ENCODE data around the gene NGRN. TPM values are rescaled to one million over a fixed set of nuclear protein-coding genes. Genes with fewer than 3 reads are reported as not detected.

NGRN gene, protein sequence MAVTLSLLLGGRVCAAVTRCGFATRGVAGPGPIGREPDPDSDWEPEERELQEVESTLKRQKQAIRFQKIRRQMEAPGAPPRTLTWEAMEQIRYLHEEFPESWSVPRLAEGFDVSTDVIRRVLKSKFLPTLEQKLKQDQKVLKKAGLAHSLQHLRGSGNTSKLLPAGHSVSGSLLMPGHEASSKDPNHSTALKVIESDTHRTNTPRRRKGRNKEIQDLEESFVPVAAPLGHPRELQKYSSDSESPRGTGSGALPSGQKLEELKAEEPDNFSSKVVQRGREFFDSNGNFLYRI
- total RNA-seq (2022; extraction: Qiagen RNA extraction; ENCODE audit: low read depth) = 101 to 117 TPM (median 117 TPM) in 5 replicates

DNA sequence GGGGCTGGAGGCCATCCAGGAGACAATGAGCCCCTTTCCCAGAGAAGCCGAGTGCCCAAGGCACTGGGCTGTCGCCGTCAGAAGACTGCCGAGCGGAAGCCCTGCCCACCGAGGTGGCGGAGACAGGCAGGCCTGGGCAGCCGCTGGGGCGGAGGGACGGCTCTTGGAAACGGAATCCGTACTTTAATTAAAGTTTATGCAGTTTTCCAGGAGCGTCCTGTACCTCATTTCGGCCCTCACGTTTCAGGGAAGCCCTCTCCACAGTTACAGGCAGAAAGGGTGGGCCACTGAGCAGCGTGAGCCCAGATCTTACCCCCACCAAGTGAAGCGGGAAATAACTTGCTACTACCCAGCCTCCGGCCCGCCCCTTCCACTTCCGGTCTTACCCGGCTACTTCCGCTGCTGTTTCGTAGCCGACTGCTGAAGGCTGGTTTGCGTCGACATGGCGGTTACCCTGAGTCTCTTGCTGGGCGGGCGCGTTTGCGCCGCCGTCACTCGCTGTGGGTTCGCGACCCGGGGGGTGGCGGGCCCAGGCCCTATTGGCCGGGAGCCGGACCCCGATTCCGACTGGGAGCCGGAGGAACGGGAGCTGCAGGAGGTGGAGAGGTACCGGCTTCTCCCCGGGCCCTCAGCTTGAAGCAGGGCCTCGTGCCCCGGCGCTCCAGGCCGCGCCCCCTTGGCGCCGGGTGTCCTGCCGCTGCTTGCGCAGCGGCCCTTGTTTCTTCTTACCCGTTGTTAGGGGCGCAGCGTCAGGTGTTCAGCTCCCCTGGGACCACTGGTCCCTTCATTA is at the start of gene NGRN:
TSS of gene NGRN (plus strand) at position 402 of the 790 bp plus-strand sequence. CDS start at position 443, 41 bp downstream.

DNA sequence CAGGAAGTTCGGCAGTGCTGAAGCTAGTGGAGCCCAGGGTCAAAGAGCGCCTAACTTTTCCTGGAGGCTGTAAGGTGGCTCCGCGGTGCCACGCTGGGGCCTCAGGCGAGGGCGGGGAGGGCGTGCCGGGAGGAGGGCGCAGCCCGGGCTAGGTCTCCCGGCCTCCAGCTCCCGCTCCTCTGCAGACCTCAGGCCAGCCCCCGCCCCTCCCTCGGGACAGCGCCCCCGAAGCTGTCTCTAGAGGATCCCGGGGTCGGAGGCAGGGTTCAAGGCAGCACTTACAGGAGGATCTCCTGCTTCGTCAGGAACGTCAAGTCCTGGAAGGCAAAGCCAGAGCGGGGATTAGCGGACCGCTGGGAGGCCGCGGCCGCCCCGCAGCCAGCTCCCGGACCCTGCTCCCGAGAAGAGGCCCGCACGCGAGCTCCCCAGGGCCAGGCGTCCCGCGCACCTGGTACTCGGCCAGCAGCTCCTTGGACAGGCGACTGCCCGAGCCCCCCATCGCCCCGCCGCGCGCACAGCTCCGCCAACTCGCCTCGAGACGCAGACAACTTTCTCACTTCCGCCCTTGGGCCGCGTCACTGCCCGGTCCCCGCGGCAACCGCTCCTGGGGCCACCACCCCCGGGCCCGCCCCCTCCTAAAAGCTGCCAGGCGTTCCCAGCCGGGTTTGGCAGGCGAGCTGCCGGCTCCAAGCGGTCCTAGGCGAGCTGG is 31.9 kb upstream of the NGRN start, which contains the start of gene CIB1:
TSS of gene CIB1 (minus strand) at position 555 of the 709 bp plus-strand sequence. CDS start at position 499, 56 bp downstream.

GRCh38 chr15:90234096-90234988 is 31.1 kb upstream of the NGRN start, which contains the start of gene GDPGP1:
GDPGP1 (plus strand) TSS chr15:90234209; CDS start chr15:90240909, 6,700 bp downstream.

DNA sequence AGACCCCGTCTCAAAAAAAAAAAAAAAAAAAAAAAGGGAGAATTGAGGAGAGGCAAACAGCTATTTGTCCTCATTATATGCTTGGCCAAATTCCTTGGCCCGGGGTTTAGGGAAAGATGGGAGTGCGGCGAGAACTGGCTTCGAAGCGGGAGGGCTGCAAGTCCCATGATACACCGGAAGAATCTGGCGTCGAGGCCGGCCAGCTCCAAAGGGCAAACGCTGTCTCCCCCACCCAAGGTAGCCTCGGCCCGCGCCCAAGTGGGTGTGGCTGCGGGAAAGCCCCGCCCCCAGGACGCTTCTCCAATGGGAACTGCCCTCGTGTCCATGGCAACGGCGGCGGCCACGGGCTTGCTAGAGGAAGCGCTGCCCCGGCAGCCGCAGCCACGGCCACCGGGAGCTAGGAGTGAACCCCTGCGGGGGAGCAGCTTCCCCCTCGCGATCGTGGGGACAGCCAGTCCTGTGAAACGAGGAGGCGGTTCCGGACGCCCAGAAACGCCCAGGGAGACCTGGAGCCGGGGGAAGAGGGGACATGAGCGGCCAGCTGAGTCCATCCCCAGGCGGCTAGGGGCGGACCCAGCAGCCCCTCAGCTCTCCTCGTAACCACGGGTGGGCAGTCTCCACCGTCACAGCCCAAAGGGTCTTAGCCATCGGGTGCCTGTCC is 16.1 kb upstream of the NGRN start, which contains the start of gene TTLL13:
TSS of gene TTLL13 (plus strand) at position 354 of the 661 bp plus-strand sequence. CDS start 1,075 bp downstream, outside the sequence.

Other genes starting within 250 kb of the NGRN start
- gene IDH2, start 163.2 kb upstream of the NGRN start, total RNA-seq (2022; extraction: Qiagen RNA extraction; ENCODE audit: low read depth) = 39.5 to 49.6 TPM (median 43.2 TPM) in 5 replicates
- 108 to 162 TPM (median 133 TPM) in 5 replicates for gene SEMA4B, start 64.3 kb upstream of the NGRN start, total RNA-seq (2022; extraction: Qiagen RNA extraction; ENCODE audit: low read depth)
- gene CIB1, start 31.7 kb upstream of the NGRN start, total RNA-seq (2022; extraction: Qiagen RNA extraction; ENCODE audit: low read depth) = 190 to 240 TPM (median 228 TPM) in 5 replicates
- gene GDPGP1, start 31.5 kb upstream of the NGRN start, total RNA-seq (2022; extraction: Qiagen RNA extraction; ENCODE audit: low read depth) = 4.4 to 6.5 TPM (median 5.5 TPM) in 5 replicates
- 0.27 to 0.61 TPM (median 0.39 TPM) in 4 of 5 replicates, not detected in the other for gene TTLL13, start 16.1 kb upstream of the NGRN start, total RNA-seq (2022; extraction: Qiagen RNA extraction; ENCODE audit: low read depth)
- 0.78 to 1.5 TPM (median 1.3 TPM) in 5 replicates for gene ZNF774, start 86.6 kb downstream of the NGRN start, total RNA-seq (2022; extraction: Qiagen RNA extraction; ENCODE audit: low read depth)
- 117 to 198 TPM (median 130 TPM) in 5 replicates for gene IQGAP1, start 122.6 kb downstream of the NGRN start, total RNA-seq (2022; extraction: Qiagen RNA extraction; ENCODE audit: low read depth)